ENCODE results near the gene PIR.

- TF ChIP-seq POLR2A (IDR thresholded peaks at IDR 0.05; ENCODE audit: low read depth, low read length): no peak
- TF ChIP-seq TAF1 (IDR thresholded peaks at IDR 0.05; ENCODE audit: borderline replicate concordance, low read depth, low read length): no peak
Observed at GRCh38 chrX:15384304-15384703, 108.8 kb downstream of the PIR start, which contains the start of gene VEGFD.

Data from GM12892 (cell line).